Activated CD4-positive, alpha-beta T cell treated with anti-CD3 and anti-CD28 coated beads, Interleukin-2, amount 50 U/mL, for 4 hours (primary cell): ENCODE data around the gene SEMA5B.

Experiments
- DNase-seq, 2 experiments: peaks; one replicate each; pipeline ENCODE4 v3.0.0-alpha.2; 2020

The SEMA5B gene

DNA sequence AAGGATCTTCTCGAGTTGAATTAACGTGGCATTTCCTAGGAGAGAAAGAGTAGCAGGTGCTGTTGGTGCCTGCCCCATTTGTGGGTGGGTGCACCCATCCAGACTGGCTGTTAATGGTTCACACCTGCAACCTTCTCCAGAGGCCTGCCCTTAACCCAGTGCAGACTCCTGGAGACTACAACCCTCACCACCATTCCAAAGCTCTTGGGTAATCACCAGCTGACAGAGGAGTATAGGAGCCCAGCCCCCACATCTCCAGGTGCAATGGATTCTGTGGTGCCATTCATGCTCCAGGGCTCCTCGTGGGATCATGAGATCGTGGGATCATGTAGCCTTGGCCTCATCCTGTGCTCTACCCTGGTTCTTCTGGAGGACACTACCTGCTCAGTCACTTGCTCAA is 60.2 kb downstream of the SEMA5B start:
- no peak for DNase-seq

GRCh38 chr3:122966045-122966444 is 61.5 kb downstream of the SEMA5B start:
- no peak for DNase-seq

- no peak for DNase-seq
Measured at GRCh38 chr3:122964811-122965210, 62.8 kb downstream of the SEMA5B start.

DNA sequence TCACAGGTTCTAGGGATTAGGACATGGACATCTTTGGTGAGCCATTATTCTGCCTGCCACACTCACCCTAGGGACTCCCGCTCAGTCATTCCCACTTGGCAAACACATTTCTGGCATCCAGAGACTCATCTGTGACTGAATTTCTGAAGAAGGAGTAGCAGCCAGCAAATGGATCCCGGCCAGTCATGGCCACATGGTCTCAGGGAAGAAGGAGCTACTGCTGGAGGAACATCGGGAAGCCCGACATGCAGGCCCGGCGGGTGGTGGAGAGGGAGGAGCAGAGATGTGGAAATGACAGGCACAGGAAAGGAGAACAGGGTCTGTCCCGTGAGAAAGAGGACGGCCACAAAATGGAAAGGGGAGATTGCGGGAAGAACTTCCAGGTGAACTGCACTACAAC is 65.4 kb downstream of the SEMA5B start:
- DNase-seq = no peak

DNA sequence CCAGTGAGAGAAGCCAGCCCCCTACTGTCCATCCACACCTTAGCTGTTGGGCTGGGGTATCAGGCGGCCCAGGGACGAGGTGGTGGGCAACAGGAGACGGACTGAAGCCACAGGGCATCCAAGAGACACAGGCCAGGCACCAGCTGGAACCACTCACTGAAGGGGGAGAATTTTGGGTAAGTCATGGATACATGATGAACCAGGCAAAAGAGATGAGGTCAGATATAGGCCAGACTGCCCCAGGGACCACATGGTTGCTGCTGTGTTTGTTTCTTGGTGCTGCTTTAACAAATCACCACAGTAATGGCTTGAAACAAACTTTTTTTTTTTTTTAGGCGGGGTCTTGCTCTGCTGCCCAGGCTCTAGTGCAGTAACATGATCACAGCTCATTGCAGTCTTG is 66.4 kb downstream of the SEMA5B start:
- no peak for DNase-seq

GRCh38 chr3:122960652-122961051 is 66.9 kb downstream of the SEMA5B start:
- DNase-seq = no peak

- DNase-seq = no peak
Measured at GRCh38 chr3:122959339-122959738, 68.2 kb downstream of the SEMA5B start.

DNA sequence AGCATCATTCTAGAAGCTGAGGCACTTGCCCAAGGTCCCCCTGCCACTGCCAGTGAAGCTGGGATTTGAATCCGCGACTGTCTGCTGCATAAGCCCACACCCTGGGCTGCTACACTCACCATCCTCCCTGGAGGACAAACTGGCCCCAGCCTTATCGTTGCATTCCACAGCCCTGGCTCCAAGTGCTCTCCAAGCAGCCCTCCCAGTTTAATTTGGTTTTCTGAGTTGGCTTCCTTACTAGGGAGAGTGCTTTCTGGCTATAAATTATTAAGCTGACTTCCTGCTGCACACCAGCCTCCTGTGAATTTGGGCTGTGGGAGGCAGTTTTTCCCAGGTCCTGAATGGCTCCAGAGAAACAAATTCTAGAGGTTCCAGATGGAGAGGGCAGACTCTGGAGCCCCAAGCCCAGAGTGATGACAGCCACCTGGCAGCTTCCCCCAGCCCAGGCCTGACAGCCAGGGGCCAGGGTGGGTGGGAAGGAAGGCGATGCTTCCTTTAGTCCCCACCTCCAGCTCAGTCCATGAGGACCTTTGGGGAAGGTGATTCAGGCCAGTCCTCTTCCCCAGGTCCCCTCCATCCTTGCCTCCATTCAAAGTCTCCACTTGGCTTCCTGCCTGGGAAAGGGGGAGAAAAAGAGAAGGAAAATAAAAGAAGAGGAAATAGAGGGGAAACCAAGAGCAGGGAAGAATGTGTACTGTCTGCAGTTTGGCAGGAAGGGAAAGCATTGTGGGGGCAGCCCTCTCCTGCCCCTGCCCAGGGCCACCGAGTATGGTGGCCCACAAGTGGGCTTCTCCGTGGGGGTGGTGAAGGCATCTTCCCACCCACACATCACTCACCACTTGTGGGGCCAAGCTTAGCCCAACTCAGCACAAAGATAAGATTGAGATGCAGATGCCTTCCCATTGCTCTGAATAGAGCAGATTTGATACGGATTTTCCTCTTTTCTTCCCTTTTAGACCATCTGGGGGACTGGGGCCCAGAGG is 69.6 kb downstream of the SEMA5B start:
- DNase-seq = no peak

- DNase-seq = no peak
Measured at GRCh38 chr3:122956693-122957455, 70.7 kb downstream of the SEMA5B start.

- no peak for DNase-seq
Measured at GRCh38 chr3:122955916-122956692, 71.5 kb downstream of the SEMA5B start.

GRCh38 chr3:122952520-122952919 is 75.0 kb downstream of the SEMA5B start:
- no peak for DNase-seq

DNA sequence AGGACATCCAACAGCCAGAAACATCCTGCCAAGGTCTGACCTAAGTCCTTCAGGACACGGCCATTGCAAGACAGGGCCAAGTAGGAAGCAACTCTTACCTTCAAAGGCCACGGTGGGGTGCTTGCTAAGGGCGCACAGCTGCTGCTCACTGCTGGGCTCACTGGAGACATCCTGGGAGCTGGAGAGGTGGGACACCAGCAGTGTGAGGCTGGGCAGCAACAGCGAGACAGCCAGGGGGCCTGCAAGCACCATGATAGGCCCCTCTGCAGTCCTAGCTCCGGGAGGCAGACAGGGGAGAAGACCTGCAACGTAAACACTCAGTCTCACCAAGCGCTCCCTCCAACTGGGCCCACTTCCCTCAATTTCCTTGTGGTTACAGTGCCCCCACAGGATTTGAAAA is 79.2 kb downstream of the SEMA5B start:
- DNase-seq = no peak

DNA sequence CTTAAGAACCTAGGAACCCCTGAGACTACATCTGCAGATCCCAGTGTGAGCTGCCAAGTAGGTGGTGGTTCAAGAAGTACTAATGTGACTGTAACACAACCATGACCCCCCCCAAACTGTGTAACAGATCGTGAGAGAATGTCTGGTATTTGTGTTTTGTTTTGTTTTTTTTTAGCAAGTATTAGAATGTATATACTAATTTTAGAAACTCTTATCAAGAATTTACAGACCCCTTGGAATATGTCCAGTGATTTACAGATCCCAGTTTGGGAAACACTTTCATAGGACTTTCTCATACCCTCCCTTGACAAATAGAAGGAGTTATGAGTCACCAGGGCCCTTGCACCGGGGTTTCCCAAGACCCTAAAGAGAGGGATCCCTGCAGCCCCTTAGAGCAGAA is 79.8 kb downstream of the SEMA5B start:
- no peak for DNase-seq

GRCh38 chr3:122947196-122947595 is 80.4 kb downstream of the SEMA5B start:
- DNase-seq = no peak

DNA sequence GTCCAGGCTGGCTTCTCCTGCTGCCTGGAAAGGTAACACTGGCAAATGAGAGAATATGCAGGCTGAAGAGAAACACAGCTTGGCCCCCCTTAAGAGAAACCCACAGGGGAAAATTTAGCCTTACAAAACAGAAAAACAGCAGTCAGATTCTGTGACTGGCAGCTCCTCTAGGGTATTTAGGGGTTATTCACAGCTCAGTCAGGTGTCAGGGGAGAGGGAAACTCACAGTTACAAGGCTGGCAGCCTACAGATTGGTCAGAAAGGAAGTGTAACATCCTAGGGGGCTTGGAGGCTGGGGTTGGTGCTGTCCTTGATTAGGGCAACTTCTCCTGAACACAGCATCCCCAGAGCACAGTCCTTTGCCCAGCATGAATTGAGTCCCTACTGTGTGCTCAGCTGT is 81.4 kb downstream of the SEMA5B start:
- DNase-seq = no peak

GRCh38 chr3:122945230-122945629 is 82.3 kb downstream of the SEMA5B start:
- DNase-seq = no peak

DNA sequence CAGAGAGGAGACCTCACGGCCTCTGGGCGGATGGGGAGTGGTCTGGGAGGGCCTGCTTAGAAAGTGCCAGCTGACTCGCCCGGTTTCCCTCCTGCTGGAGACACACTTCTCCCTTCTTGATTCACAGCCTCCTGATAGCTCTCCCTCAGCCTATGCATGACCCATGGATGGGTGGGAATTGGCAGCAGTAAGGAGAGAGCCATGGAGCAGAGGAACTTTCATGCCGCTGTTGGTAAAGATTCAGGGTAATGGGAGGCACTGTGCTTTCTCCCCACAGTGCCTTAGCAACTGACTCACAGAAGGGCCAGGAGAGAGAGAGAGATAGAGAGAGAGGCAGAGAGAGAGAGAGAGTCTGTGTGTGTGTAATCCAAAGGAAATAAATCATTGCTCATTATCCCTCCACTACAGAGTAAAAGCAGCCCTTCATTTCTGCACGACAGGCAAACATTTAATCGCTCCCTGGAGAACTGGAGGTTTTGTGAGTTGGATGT is 82.8 kb downstream of the SEMA5B start:
- no peak for DNase-seq

DNA sequence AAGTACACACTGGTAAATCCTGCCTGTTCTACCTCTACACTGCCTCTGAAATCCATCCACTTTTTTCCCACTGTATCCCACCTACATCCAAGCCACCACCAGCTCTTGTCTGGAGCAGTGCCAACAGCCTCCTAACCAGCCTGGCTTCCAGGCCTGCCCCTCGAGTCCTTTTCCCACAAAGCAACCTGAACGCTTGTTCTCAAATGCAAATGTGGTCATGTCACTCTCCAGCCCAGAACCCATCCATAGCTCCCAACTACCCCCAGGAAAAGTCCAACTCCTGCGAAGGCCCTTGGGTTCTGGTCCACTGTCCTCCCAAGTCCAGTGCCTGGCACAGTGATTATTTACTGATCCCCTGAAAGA is 83.8 kb downstream of the SEMA5B start:
- DNase-seq = no peak

DNA sequence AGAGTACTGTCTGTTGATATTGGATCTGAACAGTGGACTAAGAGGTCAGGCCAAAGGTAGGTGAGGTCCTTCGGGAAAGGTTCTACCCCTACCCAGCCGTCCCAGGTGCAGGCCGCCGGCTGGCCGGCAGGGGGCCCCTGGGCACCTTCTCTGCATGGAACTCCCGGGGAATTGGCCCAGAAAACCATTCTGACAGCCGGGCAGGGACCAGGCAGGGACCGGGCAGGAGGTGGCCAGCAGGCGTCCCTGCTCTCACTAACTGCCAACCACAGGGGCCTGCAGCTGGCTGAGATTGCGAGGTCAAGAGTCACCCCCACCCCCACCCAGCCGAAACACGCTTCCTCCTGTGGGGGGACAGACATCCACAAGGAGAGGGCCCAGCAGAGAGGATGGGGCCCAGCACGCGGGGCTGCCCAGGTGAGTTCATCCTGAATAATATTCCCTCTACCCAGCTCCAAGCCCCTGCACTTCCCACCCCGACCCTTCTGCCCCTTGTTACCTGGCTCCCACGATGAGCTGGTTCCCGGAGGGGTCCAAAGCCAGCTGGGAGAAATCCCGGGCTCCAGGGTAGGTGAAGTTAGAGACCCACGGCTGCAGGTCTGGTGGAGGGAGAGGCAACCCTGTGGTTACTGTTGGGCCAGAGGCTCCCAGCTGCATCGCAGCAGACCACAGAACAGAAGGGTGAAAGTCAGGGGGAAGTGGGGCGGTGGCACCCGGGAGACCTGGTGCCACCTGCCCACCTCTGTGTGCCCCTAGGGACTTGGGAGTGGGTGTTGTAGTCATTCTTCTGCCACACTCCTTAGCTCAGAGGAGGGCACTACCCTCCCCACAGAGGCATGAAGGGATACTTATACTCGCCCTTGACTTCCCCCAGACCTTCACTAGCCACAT is 84.4 kb downstream of the SEMA5B start:
- DNase-seq = peak in 1 of 2 experiments; percentile 8

DNA sequence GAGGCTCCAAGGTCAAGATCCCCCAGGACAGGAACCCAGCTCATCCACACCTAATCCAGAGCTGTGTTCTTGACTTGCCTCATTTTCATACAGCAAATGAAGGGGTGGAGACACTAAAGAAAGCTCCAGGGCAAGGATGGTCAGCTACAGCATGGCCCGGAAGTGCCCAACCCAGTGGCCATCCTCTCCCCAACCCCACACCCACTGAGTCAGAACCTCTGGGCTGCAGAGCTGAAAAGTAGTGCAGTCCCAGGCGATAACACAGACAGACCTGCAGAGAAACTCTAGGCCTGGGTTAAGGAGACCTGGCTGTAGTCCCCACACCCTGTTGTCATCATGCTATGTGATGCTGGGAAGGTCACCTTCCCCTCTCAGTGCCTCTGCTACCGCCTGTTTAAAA is 85.3 kb downstream of the SEMA5B start:
- DNase-seq = no peak

DNA sequence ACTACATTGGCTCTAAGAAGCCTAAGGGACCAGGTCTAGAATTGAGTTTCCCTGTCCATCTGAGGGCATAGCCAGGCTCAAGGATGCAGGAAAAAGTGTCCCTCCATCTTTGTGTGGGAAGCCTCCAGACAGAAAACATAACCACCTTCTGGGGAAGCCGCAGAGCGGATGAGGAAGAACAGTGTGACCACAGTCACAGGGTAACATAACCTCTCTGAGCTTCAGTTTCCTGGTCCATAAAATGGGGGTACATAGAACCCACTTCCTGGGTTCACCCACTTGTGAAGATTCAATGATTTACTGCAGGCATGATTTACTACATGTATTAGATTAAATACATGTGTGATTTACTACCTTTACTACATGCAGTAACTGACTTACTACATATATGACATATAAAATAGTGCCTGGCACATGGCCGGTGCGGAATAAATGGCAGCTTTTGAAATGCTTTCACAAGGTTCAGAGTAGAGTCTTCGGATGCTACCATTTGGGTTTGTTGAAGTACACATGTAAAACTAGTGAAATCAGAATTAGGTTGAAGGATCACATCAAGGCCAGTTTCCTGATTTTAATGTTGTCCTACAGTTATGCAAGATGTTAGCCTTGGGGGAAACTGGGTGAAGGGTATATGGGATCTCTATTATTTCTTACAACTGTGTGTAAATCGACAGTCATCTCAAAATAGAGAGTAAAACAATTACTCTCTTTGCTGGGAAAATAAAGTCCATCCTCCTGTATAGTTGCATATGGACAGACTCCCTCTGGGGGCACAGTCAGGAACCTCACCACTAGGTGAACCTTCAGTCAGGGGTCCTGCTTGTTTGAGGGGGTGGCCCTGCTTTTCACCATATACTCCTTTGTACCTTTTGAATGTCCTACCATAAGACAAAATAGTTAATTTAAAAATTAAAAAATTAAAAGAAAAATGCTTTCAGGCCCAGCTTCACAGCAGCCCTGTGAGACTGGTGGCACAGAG is 86.0 kb downstream of the SEMA5B start:
- DNase-seq = no peak
